ENCODE results near the gene LRRC7. TPM values are rescaled to one million over a fixed set of nuclear protein-coding genes. Genes with fewer than 3 reads are reported as not detected.

The LRRC7 gene
- total RNA-seq, 1 experiment from 2014 or later, result not detected

- CTCF ChIA-PET, result no interaction called here
- Histone ChIP-seq H3K27me3 (ENCODE audit: control insufficient read depth, insufficient read depth, low read length) (no peaks in the 10 kb centered on the region), H3K36me3 (ENCODE audit: control insufficient read depth, insufficient read depth, low read length) (no peaks in the 10 kb centered on the region), H3K27ac (ENCODE audit: low read length) (no peak overlapping the region), H3K4me3 (ENCODE audit: low read depth in 2 of 2, low read length in 2 of 2) (no peak overlapping the region), H3K9me3 (ENCODE audit: control insufficient read depth, insufficient read depth, low read depth, low read length) (no peaks in the 10 kb centered on the region), H3K4me1 (ENCODE audit: control insufficient read depth, insufficient read depth, low read length) (no peaks in the 10 kb centered on the region)
- intact Hi-C loops (cut with micrococcal nuclease; ENCODE audit: unreplicated experiment), result no loop called here
- TF ChIP-seq POLR2AphosphoS5 (IDR thresholded peaks at IDR 0.05; ENCODE audit: low read depth, low read length) (no peak), CTCF (IDR thresholded peaks at IDR 0.05) (no peak), TCF7L2 (IDR thresholded peaks at IDR 0.05; ENCODE audit: low read depth, low read length) (no peak), REST (IDR thresholded peaks at IDR 0.05; ENCODE audit: insufficient read depth in 1 of 2, low read depth in 2 of 2, low read length in 1 of 2) (no peak), SIN3A (IDR thresholded peaks at IDR 0.05; ENCODE audit: borderline replicate concordance, insufficient read depth, low read depth, low read length) (no peak)
- POLR2A ChIA-PET, result no interaction called here
- ATAC-seq, result no peak
- no peak for DNase-seq (ENCODE audit: low read depth, low spot score)
- no TSS peak for BruUV-seq (replicated peaks)
- in situ Hi-C loops (cut with HindIII; ENCODE audit: low pct_unique_long_range_greater_than_20kb, low sequenced_read_pairs), result no loop called here
Observed at GRCh38 chr1:69863704-69864103, 296.0 kb downstream of the LRRC7 start.

GRCh38 chr1:69871412-69871811 is 303.7 kb downstream of the LRRC7 start:
- in situ Hi-C loops (cut with HindIII; ENCODE audit: low pct_unique_long_range_greater_than_20kb, low sequenced_read_pairs), result no loop called here
- intact Hi-C loops (cut with micrococcal nuclease; ENCODE audit: unreplicated experiment), result no loop called here
- Histone ChIP-seq H3K9me3 (ENCODE audit: control insufficient read depth, insufficient read depth, low read depth, low read length) (no peaks in the 10 kb centered on the region), H3K4me1 (ENCODE audit: control insufficient read depth, insufficient read depth, low read length) (no peaks in the 10 kb centered on the region), H3K27ac (ENCODE audit: low read length) (no peak overlapping the region), H3K4me3 (ENCODE audit: low read depth in 2 of 2, low read length in 2 of 2) (no peak overlapping the region), H3K36me3 (ENCODE audit: control insufficient read depth, insufficient read depth, low read length) (no peaks in the 10 kb centered on the region; the same call in 1 of the 2 replicates), H3K27me3 (ENCODE audit: control insufficient read depth, insufficient read depth, low read length) (no peaks in the 10 kb centered on the region)
- CTCF ChIA-PET, result no interaction called here
- TF ChIP-seq POLR2AphosphoS5 (IDR thresholded peaks at IDR 0.05; ENCODE audit: low read depth, low read length) (no peak), TCF7L2 (IDR thresholded peaks at IDR 0.05; ENCODE audit: low read depth, low read length) (no peak), REST (IDR thresholded peaks at IDR 0.05; ENCODE audit: insufficient read depth in 1 of 2, low read depth in 2 of 2, low read length in 1 of 2) (no peak), CTCF (IDR thresholded peaks at IDR 0.05) (no peak), SIN3A (IDR thresholded peaks at IDR 0.05; ENCODE audit: borderline replicate concordance, insufficient read depth, low read depth, low read length) (no peak)
- DNase-seq (ENCODE audit: low read depth, low spot score) (no peak), ATAC-seq (no peak)
- POLR2A ChIA-PET, result no interaction called here
- BruUV-seq (replicated peaks), result no TSS peak

Measured in Panc1 (cell line).